Keratinocyte (primary cell): ENCODE data around the gene APOE. TPM values are rescaled to one million over a fixed set of nuclear protein-coding genes. Genes with fewer than 3 reads are reported as not detected.
A peak's percentile ranks its signal among the peaks of the same experiment; 100 is the strongest.

ENCODE experiments used
- DNase-seq: peaks from one replicate; pipeline ENCODE4 v3.0.0-alpha.2; 2011; ENCODE audit warnings: low read depth, missing footprints, low spot score
- FAIRE-seq: peaks from 2 replicates; lab custom pipeline; 2011; peaks lifted over from hg19 to GRCh38; lab: Jason Lieb, UNC
- H2AFZ ChIP-seq: 2 replicates; pipeline ENCODE4 v1.6.0; 2012; ENCODE audit warnings: low read length, control low read depth, inconsistent platforms; ENCODE audit not compliant: control insufficient read depth
- H3K27ac ChIP-seq: 2 replicates; pipeline ENCODE4 v1.5.1; 2011; ENCODE audit warnings: low read length; ENCODE audit not compliant: control insufficient read depth, insufficient read depth
- H3K27me3 ChIP-seq: 3 replicates; pipeline ENCODE4 v1.6.0; 2011; ENCODE audit warnings: low read length; ENCODE audit not compliant: control insufficient read depth, insufficient read depth; ENCODE audit errors: extremely low read depth
- H3K36me3 ChIP-seq, 2 experiments: 2 replicates in 1 of 2; 3 replicates in 1 of 2; pipeline ENCODE4 v1.5.1; 2011; ENCODE audit warnings: low read length in 2 of 2, mild to moderate bottlenecking in 1 of 2; ENCODE audit not compliant: control insufficient read depth in 2 of 2, insufficient read depth in 2 of 2; ENCODE audit errors: extremely low read depth in 1 of 2
- H3K4me1 ChIP-seq: 3 replicates; pipeline ENCODE4 v1.5.1; 2011; ENCODE audit warnings: low read length; ENCODE audit not compliant: control insufficient read depth, insufficient read depth; ENCODE audit errors: extremely low read depth
- H3K4me2 ChIP-seq: 3 replicates; pipeline ENCODE4 v1.6.0; 2011; ENCODE audit warnings: low read depth, low read length; ENCODE audit not compliant: control insufficient read depth, insufficient read depth; ENCODE audit errors: extremely low read depth
- H3K4me3 ChIP-seq, 3 experiments: fragments of 200-600 bp in 1 of 3; sonication (generic) in 1 of 3; 2 replicates in 2 of 3; 3 replicates in 1 of 3; pipeline ENCODE4 v1.5.1; 2011 to 2016; ENCODE audit warnings: low read length in 3 of 3, mild to moderate bottlenecking in 3 of 3, control low read depth in 2 of 3, inconsistent platforms in 1 of 3, low read depth in 1 of 3, mixed read lengths in 1 of 3, mixed run types in 1 of 3, moderate library complexity in 1 of 3; ENCODE audit not compliant: control insufficient read depth in 2 of 3, insufficient read depth in 2 of 3; ENCODE audit errors: extremely low read depth in 1 of 3
- H3K79me2 ChIP-seq: 2 replicates; pipeline ENCODE4 v1.6.0; 2012; ENCODE audit warnings: low read length; ENCODE audit not compliant: control insufficient read depth, insufficient read depth
- H3K9ac ChIP-seq: 3 replicates; pipeline ENCODE4 v1.6.0; 2011; ENCODE audit warnings: low read length; ENCODE audit not compliant: control insufficient read depth, insufficient read depth; ENCODE audit errors: extremely low read depth
- H3K9me1 ChIP-seq: 3 replicates; pipeline ENCODE4 v1.6.0; 2011; ENCODE audit warnings: low read length; ENCODE audit not compliant: control insufficient read depth, insufficient read depth; ENCODE audit errors: extremely low read depth
- H3K9me3 ChIP-seq: 2 replicates; pipeline ENCODE4 v1.5.1; 2012; ENCODE audit warnings: low read depth, low read length; ENCODE audit not compliant: control insufficient read depth
- H4K20me1 ChIP-seq: 3 replicates; pipeline ENCODE4 v1.6.0; 2011; ENCODE audit warnings: low read length; ENCODE audit not compliant: control insufficient read depth, insufficient read depth; ENCODE audit errors: extremely low read depth
- CTCF ChIP-seq, 3 experiments: IDR thresholded peaks in 1 of 3; conservative IDR thresholded peaks in 1 of 3; optimal IDR thresholded peaks in 1 of 3; 2 replicates in 2 of 3; 3 replicates in 1 of 3; pipeline versions ENCODE3 to v1.5.1; 2011; ENCODE audit warnings: low read length in 3 of 3, mild to moderate bottlenecking in 3 of 3, moderate library complexity in 2 of 3, control low read depth in 1 of 3, inconsistent platforms in 1 of 3; ENCODE audit not compliant: insufficient read depth in 2 of 3; ENCODE audit errors: extremely low read depth in 1 of 3
- EZH2 ChIP-seq: IDR thresholded peaks from one replicate; pipeline ENCODE4 v1.6.1; 2012; ENCODE audit warnings: inconsistent platforms, mild to moderate bottlenecking, low read length, moderate library complexity
- dilution Hi-C: fragments of 300-500 bp; cut with MboI; formaldehyde crosslinking; loops from one replicate; pipeline ENCODE4 v1.7.0; 2020; ENCODE audit warnings: low sequenced_read_pairs; ENCODE audit not compliant: extremely low pct_ligation_motif_present
- polyA plus RNA-seq, 5 experiments: library from polyadenylated mRNA; depleted of rRNA in 3 of 5; stranded (reverse) in 3 of 5; stranded (forward) in 1 of 5; unstranded in 1 of 5; fragments of >200 nt; gene quantifications; 1 replicate in 1 of 5; 2 replicates in 3 of 5; 3 replicates in 1 of 5; pipeline versions ENCODE4 v1.2.1 to v1.2.3, GENCODE V29; 2011 to 2012; ENCODE audit warnings: missing spikeins in 2 of 5, low read depth in 1 of 5, low replicate concordance in 1 of 5

Gene APOE
- polyA plus RNA-seq, 1 donor (not counting 4 experiments of a cell fraction or from before 2014, with no cell fraction given), result 30.2 TPM

- H3K79me2 ChIP-seq, result peaks cover 15% of the 10 kb centered on the region
- no peaks in the 10 kb centered on the region for H3K9me3 ChIP-seq
- no peak overlapping the region for H3K27ac ChIP-seq
- peak; percentile 62 to 84 (median 65) for TF ChIP-seq CTCF (optimal IDR thresholded peaks at IDR 0.05 in 1 of 3, IDR thresholded peaks at IDR 0.05 in 1 of 3, conservative IDR thresholded peaks at IDR 0.05 in 1 of 3; ENCODE audit: extremely low read depth in 1 of 3, insufficient read depth in 2 of 3, low read length in 3 of 3)
- no peak for TF ChIP-seq EZH2
- peaks cover 3% of the 10 kb centered on the region for H4K20me1 ChIP-seq
- H3K4me1 ChIP-seq, result peaks cover 14% of the 10 kb centered on the region
- no peak for FAIRE-seq
- H3K36me3 ChIP-seq, result peaks cover 0 to 3% of the 10 kb centered on the region in 2 experiments
- no peak for DNase-seq
- no peaks in the 10 kb centered on the region for H3K27me3 ChIP-seq
- dilution Hi-C loops, result no loop called here
- no peak overlapping the region for H3K4me3 ChIP-seq
- H2AFZ ChIP-seq, result peak overlapping the region; percentile 29
- H3K9ac ChIP-seq, result peak overlapping the region; percentile 22
- peak overlapping the region; percentile 29 for H3K4me2 ChIP-seq
- no peaks in the 10 kb centered on the region for H3K9me1 ChIP-seq
Observed at GRCh38 chr19:44951179-44952159, 45.9 kb downstream of the APOE start.

- Histone ChIP-seq H3K36me3 (peaks cover 3 to 10% of the 10 kb centered on the region in 2 experiments), H3K27me3 (no peaks in the 10 kb centered on the region), H3K9me3 (no peaks in the 10 kb centered on the region), H3K4me2 (peak overlapping the region; percentile 92), H4K20me1 (peaks cover 6% of the 10 kb centered on the region), H3K79me2 (peaks cover 43% of the 10 kb centered on the region), H3K4me3 (peak overlapping the region; percentile 77 to 100 (median 96)), H3K27ac (peak overlapping the region; percentile 99), H3K9me1 (no peaks in the 10 kb centered on the region), H3K9ac (peak overlapping the region; percentile 99), H3K4me1 (peaks cover 23% of the 10 kb centered on the region), H2AFZ (peak overlapping the region; percentile 100)
- DNase-seq (no peak), FAIRE-seq (no peak)
- dilution Hi-C loops, result no loop called here
- TF ChIP-seq CTCF (optimal IDR thresholded peaks at IDR 0.05 in 1 of 3, IDR thresholded peaks at IDR 0.05 in 1 of 3, conservative IDR thresholded peaks at IDR 0.05 in 1 of 3; ENCODE audit: extremely low read depth in 1 of 3, insufficient read depth in 2 of 3, low read length in 3 of 3) (no peak), EZH2 (no peak)
Observed at GRCh38 chr19:44954278-44954648, 48.7 kb downstream of the APOE start.
